Body of pancreas (tissue), 4 donors: ENCODE measurements around the gene CEP85L. TPM values are rescaled to one million over a fixed set of nuclear protein-coding genes. Genes with fewer than 3 reads are reported as not detected.

Source experiments
- ATAC-seq: fragments of 150-250 bp; one replicate; pipeline ENCODE4 v1.9.1; 2016
- DNase-seq, 4 donors: peaks; one replicate each; pipeline ENCODE4 v3.0.0-alpha.2; 2019
- H3K27ac ChIP-seq, 4 donors: fragments of 200-600 bp; sonication (generic); 1 replicate in 3 of 4; 2 replicates in 1 of 4; pipeline versions ENCODE4 v1.5.1 to v1.6.1; 2016 to 2019; ENCODE audit warnings: mild to moderate bottlenecking in 1 of 4, mixed read lengths in 1 of 4, moderate library complexity in 1 of 4
- H3K27me3 ChIP-seq, 2 donors: fragments of 200-600 bp; sonication (generic); one replicate each; pipeline ENCODE4 v1.6.0; 2016; ENCODE audit warnings: mild to moderate bottlenecking in 1 of 2
- H3K36me3 ChIP-seq, 2 donors: fragments of 200-600 bp; sonication (generic); replicated peaks in 1 of 2; 2 replicates each; pipeline ENCODE4 v1.5.1; 2016; ENCODE audit warnings: low read depth in 2 of 2; ENCODE audit not compliant: insufficient read depth in 1 of 2
- H3K4me1 ChIP-seq: fragments of 200-600 bp; sonication (generic); one replicate; pipeline ENCODE4 v1.6.0; 2016
- H3K4me3 ChIP-seq, 2 donors: fragments of 200-600 bp; sonication (generic); 1 replicate in 1 of 2; 2 replicates in 1 of 2; pipeline ENCODE4 v1.5.1; 2016 to 2019
- H3K9me3 ChIP-seq, 3 donors: fragments of 200-600 bp; sonication (generic); 1 replicate in 2 of 3; 2 replicates in 1 of 3; pipeline ENCODE4 v1.5.1; 2016
- POLR2A ChIP-seq, 3 donors: fragments of 450-650 bp; IDR thresholded peaks; one replicate each; pipeline ENCODE4 v1.6.1; 2016; ENCODE audit warnings: antibody characterized with exemption in 3 of 3, mild to moderate bottlenecking in 2 of 3
- WGBS, 2 donors: methylation state at CpG; one replicate each; pipeline ENCODE4 v1.1.5; 2017; 5-methylcytosine and 5-hydroxymethylcytosine counted together
- intact Hi-C: fragments of 100-400 bp; cut with DNase I; formaldehyde crosslinking; loops from one replicate; pipeline ENCODE4 v1.15.1; 2023
- total RNA-seq, 2 donors: library from RNA; depleted of rRNA; stranded (reverse); fragments of >200 nt; gene quantifications; one replicate each; pipeline ENCODE4 v1.1.0, GENCODE V29; 2016
- TF ChIP-seq, protein P1 (sequence below), 7 experiments: fragments of 450-650 bp in 4 of 7; fragments of 200-600 bp in 3 of 7; sonication (generic) in 3 of 7; IDR thresholded peaks; one replicate each; pipeline ENCODE4 v1.5.1; 2016 to 2019; ENCODE audit warnings: antibody characterized with exemption in 7 of 7

Gene CEP85L
- total RNA-seq, 2 donors from 2014 or later: 8.2 to 9.9 TPM

DNA sequence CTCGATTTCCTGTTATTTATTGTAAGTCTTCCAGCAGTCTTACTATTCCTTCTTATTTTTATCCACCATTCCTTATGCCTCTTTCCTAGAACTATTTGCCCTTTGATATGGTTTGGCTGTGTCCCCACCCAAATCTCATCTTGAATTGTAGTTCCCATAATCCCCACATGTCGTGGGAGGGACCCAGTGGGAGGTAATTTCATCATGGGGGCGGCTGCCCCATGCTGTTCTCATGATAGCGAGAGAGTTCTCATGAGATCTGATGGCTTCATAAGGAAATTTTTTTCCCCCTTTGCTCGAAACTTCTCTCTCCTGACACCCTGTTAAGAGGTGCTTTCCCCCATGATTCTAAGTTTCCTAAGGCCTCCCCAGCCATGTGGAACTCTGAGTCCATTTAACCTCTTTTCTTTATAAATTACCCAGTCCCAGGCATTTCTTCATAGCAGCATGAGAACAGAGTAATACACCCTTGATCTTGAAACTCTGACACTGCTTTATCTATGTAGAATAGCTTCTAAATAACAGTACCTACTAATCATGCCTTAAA lies 54.5 kb downstream of the CEP85L start:
- intact Hi-C loops: no loop called here
- Histone ChIP-seq H3K4me3 (no peak overlapping the region), H3K4me1 (no peaks in the 10 kb centered on the region), H3K27ac (no peak overlapping the region), H3K9me3 (no peaks in the 10 kb centered on the region), H3K27me3 (no peaks in the 10 kb centered on the region), H3K36me3 (no peaks in the 10 kb centered on the region)
- 93% methylated on average over 5 of the region's 5 CpGs for WGBS, 2 donors
- DNase-seq (no peak), ATAC-seq (no peak)
- TF ChIP-seq, protein P1, sequence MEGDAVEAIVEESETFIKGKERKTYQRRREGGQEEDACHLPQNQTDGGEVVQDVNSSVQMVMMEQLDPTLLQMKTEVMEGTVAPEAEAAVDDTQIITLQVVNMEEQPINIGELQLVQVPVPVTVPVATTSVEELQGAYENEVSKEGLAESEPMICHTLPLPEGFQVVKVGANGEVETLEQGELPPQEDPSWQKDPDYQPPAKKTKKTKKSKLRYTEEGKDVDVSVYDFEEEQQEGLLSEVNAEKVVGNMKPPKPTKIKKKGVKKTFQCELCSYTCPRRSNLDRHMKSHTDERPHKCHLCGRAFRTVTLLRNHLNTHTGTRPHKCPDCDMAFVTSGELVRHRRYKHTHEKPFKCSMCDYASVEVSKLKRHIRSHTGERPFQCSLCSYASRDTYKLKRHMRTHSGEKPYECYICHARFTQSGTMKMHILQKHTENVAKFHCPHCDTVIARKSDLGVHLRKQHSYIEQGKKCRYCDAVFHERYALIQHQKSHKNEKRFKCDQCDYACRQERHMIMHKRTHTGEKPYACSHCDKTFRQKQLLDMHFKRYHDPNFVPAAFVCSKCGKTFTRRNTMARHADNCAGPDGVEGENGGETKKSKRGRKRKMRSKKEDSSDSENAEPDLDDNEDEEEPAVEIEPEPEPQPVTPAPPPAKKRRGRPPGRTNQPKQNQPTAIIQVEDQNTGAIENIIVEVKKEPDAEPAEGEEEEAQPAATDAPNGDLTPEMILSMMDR (IDR thresholded peaks at IDR 0.05): no peak
- no peak for TF ChIP-seq POLR2A (IDR thresholded peaks at IDR 0.05)

- DNase-seq (no peak), ATAC-seq (no peak)
- Histone ChIP-seq H3K36me3 (no peaks in the 10 kb centered on the region), H3K4me1 (peaks cover 4% of the 10 kb centered on the region), H3K9me3 (no peaks in the 10 kb centered on the region), H3K27me3 (no peaks in the 10 kb centered on the region), H3K27ac (no peak overlapping the region), H3K4me3 (no peak overlapping the region)
- 75 to 96% methylated on average over 1 of the region's 1 CpG for WGBS, 2 donors
- TF ChIP-seq POLR2A (IDR thresholded peaks at IDR 0.05): no peak
- TF ChIP-seq, protein P1 (IDR thresholded peaks at IDR 0.05): no peak
- intact Hi-C loops: no loop called here
Observed at GRCh38 chr6:118594877-118595276, 56.5 kb downstream of the CEP85L start.

DNA sequence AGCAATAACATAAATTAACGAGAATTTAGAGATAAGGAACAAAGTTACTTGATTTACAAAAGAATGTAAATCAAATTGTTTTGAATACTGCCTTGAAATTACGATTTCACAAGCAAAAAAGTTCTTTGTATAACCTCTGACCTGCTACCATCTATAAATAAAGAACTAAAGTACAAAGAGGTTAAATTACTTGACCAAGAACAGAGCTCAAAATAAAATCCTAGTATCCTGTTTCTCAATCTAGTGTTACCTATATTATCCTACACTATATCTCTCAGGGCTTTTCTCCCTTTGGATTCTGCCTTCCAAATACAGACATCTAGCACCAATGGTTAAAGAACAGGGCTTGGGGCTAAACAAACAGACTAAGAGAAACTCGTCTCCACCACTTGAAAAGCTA lies 59.5 kb downstream of the CEP85L start:
- ATAC-seq (no peak), DNase-seq (no peak)
- Histone ChIP-seq H3K27me3 (no peaks in the 10 kb centered on the region), H3K4me1 (peaks cover 10% of the 10 kb centered on the region), H3K9me3 (no peaks in the 10 kb centered on the region), H3K4me3 (no peak overlapping the region), H3K27ac (no peak overlapping the region), H3K36me3 (no peaks in the 10 kb centered on the region)
- intact Hi-C loops: no loop called here
- 77 to 89% methylated on average over 3 of the region's 3 CpGs for WGBS, 2 donors
- no peak for TF ChIP-seq POLR2A (IDR thresholded peaks at IDR 0.05)
- TF ChIP-seq, protein P1 (IDR thresholded peaks at IDR 0.05): no peak

GRCh38 chr6:118589649-118590365 lies 61.6 kb downstream of the CEP85L start:
- 52 to 71% methylated on average over 6 of the region's 6 CpGs for WGBS, 2 donors

More at GRCh38 chr6:118589649-118590365, 61.6 kb downstream of the CEP85L start:
- Histone ChIP-seq H3K27me3 (no peaks in the 10 kb centered on the region), H3K4me3 (no peak overlapping the region), H3K4me1 (peaks cover 17% of the 10 kb centered on the region), H3K36me3 (no peaks in the 10 kb centered on the region), H3K27ac (no peak overlapping the region), H3K9me3 (no peaks in the 10 kb centered on the region)
- no peak for DNase-seq
- ATAC-seq: no peak
- intact Hi-C loops: no loop called here
- TF ChIP-seq, protein P1 (IDR thresholded peaks at IDR 0.05): no peak
- TF ChIP-seq POLR2A (IDR thresholded peaks at IDR 0.05): no peak
